OCI-LY7 (cell line): Measurements from ENCODE around the gene MARCO. TPM values are rescaled to one million over a fixed set of nuclear protein-coding genes. Genes with fewer than 3 reads are reported as not detected.

ENCODE experiments used
- BruUV-seq: library from RNA; stranded (reverse); fragments of 400-500 nt; replicated peaks from 2 replicates; lab custom pipeline; 2021; lab: Mats Ljungman, UMichigan
- CTCF ChIA-PET: fragments of 300-600 bp; sonication (Branson Sonifier 250); formaldehyde crosslinking; loops from one replicate; lab custom pipeline; 2022; ENCODE audit warnings: antibody characterized with exemption; ENCODE audit not compliant: unreplicated experiment; lab: Charles Lee
- POLR2A ChIA-PET: fragments of 300-600 bp; sonication (Branson Sonifier 250); formaldehyde crosslinking; loops from one replicate; lab custom pipeline; 2022; ENCODE audit warnings: antibody characterized with exemption; lab: Charles Lee
- DNase-seq: peaks from one replicate; pipeline ENCODE4 v3.0.0-alpha.2; 2015; ENCODE audit warnings: low spot score
- H2AFZ ChIP-seq: fragments of 200-600 bp; sonication (generic), shearing (Covaris generic); 2 replicates; pipeline ENCODE4 v1.6.1; 2014; ENCODE audit warnings: mild to moderate bottlenecking, antibody characterized with exemption, low read length, moderate library complexity
- H3K27ac ChIP-seq: fragments of 200-600 bp; sonication (generic); 2 replicates; pipeline ENCODE4 v1.5.1; 2014; ENCODE audit warnings: mixed run types, low read depth, mild to moderate bottlenecking, moderate library complexity, low read length, inconsistent platforms; ENCODE audit not compliant: poor library complexity, severe bottlenecking
- H3K36me3 ChIP-seq: fragments of 200-600 bp; sonication (generic); 2 replicates; pipeline ENCODE4 v1.6.1; 2014; ENCODE audit warnings: mild to moderate bottlenecking, antibody characterized with exemption, low read length, moderate library complexity, mixed read lengths; ENCODE audit not compliant: insufficient read depth
- H3K4me1 ChIP-seq: fragments of 200-600 bp; sonication (generic); 2 replicates; pipeline ENCODE4 v1.5.1; 2014; ENCODE audit warnings: mild to moderate bottlenecking, low read length; ENCODE audit not compliant: insufficient read depth, poor library complexity, severe bottlenecking
- H3K4me2 ChIP-seq: fragments of 200-600 bp; sonication (generic); 2 replicates; pipeline ENCODE4 v1.6.1; 2014; ENCODE audit warnings: mild to moderate bottlenecking, low read length
- H3K4me3 ChIP-seq: fragments of 200-600 bp; sonication (generic); 2 replicates; pipeline ENCODE4 v1.5.1; 2014; ENCODE audit warnings: mild to moderate bottlenecking, low read depth, low read length; ENCODE audit not compliant: poor library complexity, severe bottlenecking
- H3K79me2 ChIP-seq: fragments of 200-600 bp; sonication (generic); 2 replicates; pipeline ENCODE4 v1.6.1; 2016; ENCODE audit warnings: low read depth, mild to moderate bottlenecking, low read length, moderate library complexity, mixed read lengths; ENCODE audit not compliant: insufficient read depth
- H3K9me2 ChIP-seq: fragments of 200-600 bp; sonication (generic); 2 replicates; pipeline ENCODE4 v1.6.1; 2016; ENCODE audit warnings: mild to moderate bottlenecking, low read length, mixed read lengths; ENCODE audit not compliant: insufficient read depth
- H3K9me3 ChIP-seq: fragments of 200-600 bp; sonication (generic); 2 replicates; pipeline ENCODE4 v1.6.1; 2014; ENCODE audit warnings: mild to moderate bottlenecking, mixed run types, low read length, mixed read lengths
- H4K20me1 ChIP-seq: fragments of 200-600 bp; sonication (generic); 2 replicates; pipeline ENCODE4 v1.6.1; 2014; ENCODE audit warnings: mild to moderate bottlenecking, antibody characterized with exemption, low read length, moderate library complexity, mixed read lengths; ENCODE audit not compliant: insufficient read depth
- EZH2phosphoT487 ChIP-seq: fragments of 200-600 bp; sonication (generic); IDR thresholded peaks from 2 replicates; pipeline ENCODE4 v1.6.1; 2018; ENCODE audit warnings: low read depth, borderline replicate concordance, mild to moderate bottlenecking, mixed run types, antibody characterized with exemption, low read length, moderate library complexity, mixed read lengths
- intact Hi-C: fragments of 100-400 bp; cut with micrococcal nuclease; formaldehyde crosslinking; loops from one replicate; pipeline ENCODE4 v1.10.0; 2022; ENCODE audit not compliant: unreplicated experiment
- total RNA-seq, 2 experiments: library from RNA; depleted of rRNA in 1 of 2; stranded (reverse); fragments of >200 nt in 1 of 2; shearing (Covaris generic) in 1 of 2; gene quantifications; 2 replicates each; pipeline ENCODE4 v1.2.3, GENCODE V29; 2014 to 2022
- TF ChIP-seq, protein P1 (sequence below): fragments of 200-600 bp; sonication (generic); conservative IDR thresholded peaks from 2 replicates; pipeline ENCODE4 v1.5.1; 2014; ENCODE audit warnings: mild to moderate bottlenecking, antibody characterized with exemption, low read length, moderate library complexity, mixed read lengths

MARCO gene
- total RNA-seq, 2 experiments from 2014 or later, result not detected

DNA sequence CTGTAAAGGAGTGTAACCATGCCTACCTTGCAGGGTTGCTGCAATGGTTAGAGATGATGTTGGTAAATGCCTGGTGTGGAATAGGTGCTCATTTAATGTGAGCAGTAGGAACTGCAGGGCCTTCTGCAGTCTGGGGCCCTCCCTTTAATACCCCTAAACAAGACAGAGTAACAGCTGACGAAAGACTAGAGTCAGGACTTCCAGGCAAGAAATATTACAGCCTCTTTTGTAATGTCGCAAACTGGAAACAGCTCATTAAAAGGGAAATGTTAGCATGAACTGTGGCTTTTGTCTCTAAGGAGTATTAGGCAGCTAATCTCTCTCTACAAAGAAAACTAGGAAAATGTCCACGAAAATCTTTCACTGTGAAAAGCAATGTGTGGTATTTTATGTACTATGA is 26.0 kb downstream of the MARCO start:
- H3K4me1 ChIP-seq, result no peaks in the 10 kb centered on the region
- no peak overlapping the region for H3K27ac ChIP-seq
- H4K20me1 ChIP-seq, result no peaks in the 10 kb centered on the region
- no peak for TF ChIP-seq EZH2phosphoT487
- TF ChIP-seq, protein P1, sequence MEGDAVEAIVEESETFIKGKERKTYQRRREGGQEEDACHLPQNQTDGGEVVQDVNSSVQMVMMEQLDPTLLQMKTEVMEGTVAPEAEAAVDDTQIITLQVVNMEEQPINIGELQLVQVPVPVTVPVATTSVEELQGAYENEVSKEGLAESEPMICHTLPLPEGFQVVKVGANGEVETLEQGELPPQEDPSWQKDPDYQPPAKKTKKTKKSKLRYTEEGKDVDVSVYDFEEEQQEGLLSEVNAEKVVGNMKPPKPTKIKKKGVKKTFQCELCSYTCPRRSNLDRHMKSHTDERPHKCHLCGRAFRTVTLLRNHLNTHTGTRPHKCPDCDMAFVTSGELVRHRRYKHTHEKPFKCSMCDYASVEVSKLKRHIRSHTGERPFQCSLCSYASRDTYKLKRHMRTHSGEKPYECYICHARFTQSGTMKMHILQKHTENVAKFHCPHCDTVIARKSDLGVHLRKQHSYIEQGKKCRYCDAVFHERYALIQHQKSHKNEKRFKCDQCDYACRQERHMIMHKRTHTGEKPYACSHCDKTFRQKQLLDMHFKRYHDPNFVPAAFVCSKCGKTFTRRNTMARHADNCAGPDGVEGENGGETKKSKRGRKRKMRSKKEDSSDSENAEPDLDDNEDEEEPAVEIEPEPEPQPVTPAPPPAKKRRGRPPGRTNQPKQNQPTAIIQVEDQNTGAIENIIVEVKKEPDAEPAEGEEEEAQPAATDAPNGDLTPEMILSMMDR, result no peak
- no peaks in the 10 kb centered on the region for H3K9me3 ChIP-seq
- intact Hi-C loops, result no loop called here
- H3K36me3 ChIP-seq, result no peaks in the 10 kb centered on the region
- CTCF ChIA-PET, result no interaction called here
- H3K9me2 ChIP-seq, result no peaks in the 10 kb centered on the region
- no peak overlapping the region for H3K4me2 ChIP-seq
- POLR2A ChIA-PET, result interaction anchor here (0.6 kb wide), 1 partner anchor 795 kb away, joined by 3 read pairs; no protein-coding TSS in a partner anchor
- DNase-seq, result no peak
- no peaks in the 10 kb centered on the region for H3K79me2 ChIP-seq
- no TSS peak for BruUV-seq
- no peak overlapping the region for H2AFZ ChIP-seq
- no peak overlapping the region for H3K4me3 ChIP-seq

DNA sequence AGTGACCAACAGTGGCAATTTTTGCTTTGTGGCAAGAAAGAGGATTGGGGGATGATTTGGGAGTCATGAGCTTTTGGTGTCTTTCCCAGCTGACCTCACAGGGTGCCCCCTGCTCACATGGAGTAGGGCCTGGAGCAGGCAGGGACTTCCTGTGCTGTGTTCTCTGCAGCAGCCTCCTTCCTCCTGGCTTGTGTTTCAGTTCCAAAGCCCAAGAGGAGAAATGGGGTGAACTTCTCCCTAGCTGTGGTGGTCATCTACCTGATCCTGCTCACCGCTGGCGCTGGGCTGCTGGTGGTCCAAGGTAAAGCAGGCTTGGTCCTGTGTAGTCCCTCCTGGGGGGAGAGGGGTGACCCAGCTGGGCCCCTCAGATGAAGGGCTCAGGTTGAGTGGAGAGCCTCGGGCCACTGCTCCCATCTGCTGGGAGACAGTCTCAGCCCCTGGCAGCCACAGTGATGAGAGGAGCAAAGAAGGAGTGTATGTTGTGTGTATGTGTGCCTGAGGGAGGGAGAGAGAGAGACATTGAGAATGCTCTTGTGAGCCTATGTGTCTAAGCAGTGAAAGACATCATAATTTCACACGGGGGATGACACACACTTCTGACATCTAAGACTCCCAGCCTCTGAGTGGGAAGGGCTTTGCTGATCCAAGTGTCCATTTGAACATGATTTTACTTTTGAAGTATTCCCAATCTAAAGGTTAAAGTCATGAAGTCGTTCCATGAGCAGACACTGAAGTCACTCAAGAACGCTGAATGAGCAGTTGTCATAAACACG is 27.2 kb downstream of the MARCO start:
- CTCF ChIA-PET, result no interaction called here
- Histone ChIP-seq H3K79me2 (no peaks in the 10 kb centered on the region), H3K4me1 (no peaks in the 10 kb centered on the region), H3K36me3 (no peaks in the 10 kb centered on the region), H3K9me3 (no peaks in the 10 kb centered on the region), H4K20me1 (no peaks in the 10 kb centered on the region), H3K4me2 (no peak overlapping the region), H3K27ac (no peak overlapping the region), H3K4me3 (no peak overlapping the region), H2AFZ (no peak overlapping the region), H3K9me2 (no peaks in the 10 kb centered on the region)
- no TSS peak for BruUV-seq
- POLR2A ChIA-PET, result no interaction called here
- intact Hi-C loops, result no loop called here
- DNase-seq, result no peak
- no peak for TF ChIP-seq EZH2phosphoT487
- TF ChIP-seq, protein P1, result no peak

DNA sequence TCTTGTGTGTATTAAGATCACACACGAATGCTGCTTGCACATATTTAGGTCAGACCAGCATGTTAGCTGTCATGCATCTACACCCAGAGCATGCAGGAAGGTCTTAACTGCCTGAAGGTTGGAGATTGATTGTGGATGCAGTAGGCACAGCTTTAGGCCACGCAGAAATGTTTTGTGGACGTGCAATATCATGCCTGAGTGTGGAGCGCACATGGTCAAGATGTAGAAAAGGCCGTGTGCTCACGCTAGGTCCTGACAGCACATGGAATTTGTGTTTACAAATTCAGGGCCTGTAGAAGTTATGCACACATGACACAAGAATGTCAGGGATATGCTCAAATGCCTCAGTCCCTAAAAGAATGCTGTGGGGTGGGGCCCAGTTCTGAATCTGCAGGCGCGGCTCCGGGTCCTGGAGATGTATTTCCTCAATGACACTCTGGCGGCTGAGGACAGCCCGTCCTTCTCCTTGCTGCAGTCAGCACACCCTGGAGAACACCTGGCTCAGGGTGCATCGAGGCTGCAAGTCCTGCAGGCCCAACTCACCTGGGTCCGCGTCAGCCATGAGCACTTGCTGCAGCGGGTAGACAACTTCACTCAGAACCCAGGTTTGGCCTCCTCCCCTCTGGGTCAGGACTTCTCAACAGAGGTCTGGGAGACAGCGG is 27.9 kb downstream of the MARCO start:
- CTCF ChIA-PET, result no interaction called here
- H3K4me2 ChIP-seq, result no peak overlapping the region
- H3K9me2 ChIP-seq, result no peaks in the 10 kb centered on the region
- BruUV-seq, result no TSS peak
- POLR2A ChIA-PET, result no interaction called here
- no peaks in the 10 kb centered on the region for H4K20me1 ChIP-seq
- no peaks in the 10 kb centered on the region for H3K4me1 ChIP-seq
- H3K27ac ChIP-seq, result no peak overlapping the region
- H3K4me3 ChIP-seq, result no peak overlapping the region
- H3K79me2 ChIP-seq, result no peaks in the 10 kb centered on the region
- H3K9me3 ChIP-seq, result no peaks in the 10 kb centered on the region
- no peak for TF ChIP-seq EZH2phosphoT487
- TF ChIP-seq, protein P1, result no peak
- no peak overlapping the region for H2AFZ ChIP-seq
- intact Hi-C loops, result no loop called here
- no peak for DNase-seq
- H3K36me3 ChIP-seq, result no peaks in the 10 kb centered on the region
